ENCODE measurements around the gene COMMD6.

COMMD6 gene

DNA sequence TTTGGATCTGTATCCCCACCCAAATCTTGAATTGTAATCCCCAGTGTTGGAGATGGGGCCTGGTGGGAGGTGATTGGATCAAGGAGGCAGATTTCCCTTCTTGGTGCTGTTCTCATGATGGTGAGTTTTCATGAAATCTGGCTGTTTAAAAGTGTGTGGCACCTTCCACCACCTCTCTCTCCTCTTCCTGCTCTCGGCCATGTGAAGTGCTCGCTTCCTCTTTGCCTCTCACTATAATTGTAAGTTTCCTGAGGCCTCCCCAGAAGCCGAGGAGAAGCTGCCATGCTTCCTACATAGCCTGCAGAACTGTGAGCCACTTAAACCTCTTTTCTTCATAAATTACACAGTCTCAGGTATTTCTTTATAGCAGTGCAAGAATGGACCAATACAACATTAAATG, 15.7 kb downstream of the COMMD6 start:
- DNase-seq: no peak

DNA sequence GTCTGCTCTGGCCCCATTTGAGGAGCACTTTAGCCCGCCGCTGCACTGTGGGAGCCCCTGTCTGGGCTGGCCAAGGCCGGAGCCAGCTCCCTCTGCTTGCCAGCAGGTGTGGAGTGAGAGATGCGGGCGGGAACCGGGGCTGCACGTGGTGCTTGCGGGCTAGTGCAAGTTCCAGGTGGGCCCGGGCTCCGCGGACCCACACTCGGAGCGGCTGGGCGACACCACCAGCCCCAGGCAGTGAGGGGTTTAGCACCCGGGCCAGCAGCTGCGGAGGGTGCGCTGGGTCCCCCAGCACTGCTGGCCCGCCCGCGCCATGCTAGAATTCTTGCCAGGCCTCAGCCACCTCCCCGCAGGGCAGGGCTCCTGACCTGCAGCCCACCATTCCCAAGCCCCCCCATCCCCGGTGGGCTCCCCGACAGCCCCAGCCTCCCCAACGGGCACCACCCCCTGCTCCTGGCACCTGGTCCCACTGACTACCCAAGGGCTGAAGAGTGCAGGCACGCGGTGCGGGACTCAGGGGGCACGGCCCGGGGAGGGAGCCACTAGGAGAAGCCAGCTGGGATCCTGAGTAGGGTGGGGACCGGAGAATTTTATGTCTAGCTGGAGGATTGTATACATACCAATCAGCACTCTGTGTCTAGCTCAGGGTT, 19.1 kb downstream of the COMMD6 start:
- no peak for DNase-seq

DNA sequence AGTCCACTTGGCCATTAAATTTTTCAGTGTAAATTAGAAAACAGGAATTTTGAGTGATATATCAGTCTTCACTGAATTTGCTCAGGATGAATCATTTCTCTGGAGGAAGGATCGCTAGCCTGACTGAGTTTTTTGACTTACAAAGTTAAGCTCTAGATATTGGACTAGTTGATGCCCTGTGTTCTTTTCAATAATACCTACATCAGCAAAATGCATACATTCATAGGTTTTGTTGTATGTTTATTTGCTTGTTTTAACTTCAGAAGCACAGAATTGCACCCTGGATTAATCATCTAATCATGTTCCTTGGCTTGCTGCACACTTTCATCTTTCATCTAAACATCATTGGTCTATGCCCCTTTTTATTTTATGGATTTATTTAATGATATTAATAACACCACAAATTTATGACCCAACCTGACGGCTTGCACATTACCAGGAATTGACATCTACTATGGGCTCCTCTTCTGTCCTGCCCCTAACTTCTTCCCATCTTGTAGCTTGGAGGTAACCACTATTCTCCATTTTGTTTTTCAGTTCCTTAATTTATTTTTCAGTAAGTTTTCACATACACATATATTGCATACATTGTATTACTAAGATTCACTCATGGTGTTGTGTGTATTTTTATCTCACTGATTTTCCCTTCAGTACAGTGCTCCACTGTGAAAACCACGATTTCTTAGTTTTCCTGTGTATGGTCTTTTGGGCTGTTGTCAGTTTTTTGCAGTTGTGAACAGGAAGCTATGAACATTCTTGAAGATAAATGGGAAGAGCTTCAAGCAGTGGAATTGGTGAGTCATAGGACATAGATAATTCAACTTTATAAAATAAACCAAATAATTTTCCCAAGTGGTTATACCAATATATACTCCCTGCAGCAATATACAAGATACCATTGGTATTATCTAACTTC, 23.3 kb downstream of the COMMD6 start:
- no peak for DNase-seq

DNA sequence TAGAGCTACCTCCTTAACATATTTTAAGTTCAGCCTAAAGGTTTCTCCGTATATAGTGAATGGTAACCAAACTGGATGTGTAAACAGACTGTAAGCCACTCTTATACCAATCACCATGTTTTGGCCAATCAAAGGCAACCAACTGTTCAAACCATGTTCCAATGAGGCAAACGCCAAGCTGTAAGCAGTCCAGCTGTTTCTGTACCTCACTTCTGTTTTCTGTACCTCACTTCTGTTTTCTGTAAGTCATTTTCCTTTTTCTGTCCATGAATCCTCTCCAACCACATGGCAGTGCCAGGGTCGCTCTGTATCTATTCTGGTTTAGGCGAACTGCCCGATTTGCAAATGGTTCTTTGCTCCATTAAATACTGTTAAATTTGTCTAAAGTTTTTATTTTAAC, 24.4 kb downstream of the COMMD6 start:
- DNase-seq: no peak

DNA sequence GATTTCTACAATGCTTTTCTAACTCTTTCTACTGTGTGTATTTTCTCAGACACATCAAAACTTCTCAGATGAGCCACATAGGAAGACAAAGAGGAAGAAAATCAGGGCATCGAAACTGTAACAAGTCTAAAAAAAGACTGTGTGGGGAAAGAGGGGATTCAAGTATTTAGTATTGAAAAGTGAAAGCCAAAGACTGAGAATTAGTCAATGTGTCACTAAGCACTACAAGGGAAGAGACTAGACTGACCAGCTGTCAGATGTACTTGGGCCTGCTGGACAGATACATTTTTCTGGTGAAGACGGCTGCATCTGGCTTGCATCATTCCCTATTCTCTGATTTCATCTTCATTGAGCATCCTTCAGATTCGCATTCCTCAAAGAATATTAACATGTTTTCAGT, 25.4 kb downstream of the COMMD6 start:
- DNase-seq: no peak

DNA sequence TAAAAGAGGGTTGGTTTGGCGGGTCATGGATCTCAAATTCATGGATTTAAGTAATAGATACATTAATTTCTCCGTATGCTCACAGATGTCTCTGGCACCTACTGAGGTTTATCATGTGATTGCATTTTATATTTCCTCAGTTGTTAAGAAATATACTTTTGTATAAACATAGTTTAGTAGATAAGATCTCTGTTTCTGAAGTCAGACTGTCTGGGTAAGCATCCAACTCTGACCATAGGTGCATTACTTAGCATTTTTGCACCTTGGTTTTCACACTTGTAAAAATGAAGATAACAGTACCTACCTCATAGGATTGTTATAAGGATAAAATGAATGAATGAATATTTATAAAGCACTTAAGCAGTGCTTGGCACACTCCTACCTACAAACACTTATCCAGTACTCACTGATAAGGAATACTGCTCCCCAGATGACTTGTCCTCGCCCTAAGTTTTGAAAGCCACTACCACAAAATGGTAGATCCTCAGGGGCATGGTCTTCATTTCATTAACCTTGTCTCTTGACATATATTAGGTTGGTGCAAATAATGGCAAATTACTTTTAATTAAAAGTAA, 26.5 kb downstream of the COMMD6 start:
- DNase-seq: no peak

DNA sequence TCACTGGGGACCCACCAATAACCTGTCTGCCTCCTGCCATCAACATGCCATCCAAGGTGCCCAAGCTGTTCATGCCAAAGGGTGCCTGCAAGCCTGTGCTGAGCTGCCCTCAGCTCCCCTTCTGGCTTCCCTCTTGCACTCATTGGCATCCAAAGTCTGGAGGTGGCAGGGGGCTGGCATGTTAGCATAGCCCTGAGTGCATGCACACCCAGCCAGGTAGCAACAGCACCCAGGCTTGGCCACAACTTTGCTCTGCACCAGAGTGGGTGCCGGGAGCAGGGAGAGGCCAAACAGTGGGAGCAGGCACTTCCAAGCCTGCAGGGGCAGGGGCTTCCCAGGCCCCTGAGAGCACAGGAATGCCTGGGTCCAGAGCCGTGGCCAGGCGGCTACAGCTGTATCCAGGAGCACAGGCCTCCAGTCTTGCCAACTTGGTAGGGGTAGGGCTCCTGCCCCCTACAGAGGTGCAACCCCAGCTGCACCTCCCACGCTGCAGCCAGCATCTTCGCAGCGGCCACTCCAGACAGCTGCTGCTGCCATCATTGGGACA, 29.6 kb downstream of the COMMD6 start:
- DNase-seq: no peak

DNA sequence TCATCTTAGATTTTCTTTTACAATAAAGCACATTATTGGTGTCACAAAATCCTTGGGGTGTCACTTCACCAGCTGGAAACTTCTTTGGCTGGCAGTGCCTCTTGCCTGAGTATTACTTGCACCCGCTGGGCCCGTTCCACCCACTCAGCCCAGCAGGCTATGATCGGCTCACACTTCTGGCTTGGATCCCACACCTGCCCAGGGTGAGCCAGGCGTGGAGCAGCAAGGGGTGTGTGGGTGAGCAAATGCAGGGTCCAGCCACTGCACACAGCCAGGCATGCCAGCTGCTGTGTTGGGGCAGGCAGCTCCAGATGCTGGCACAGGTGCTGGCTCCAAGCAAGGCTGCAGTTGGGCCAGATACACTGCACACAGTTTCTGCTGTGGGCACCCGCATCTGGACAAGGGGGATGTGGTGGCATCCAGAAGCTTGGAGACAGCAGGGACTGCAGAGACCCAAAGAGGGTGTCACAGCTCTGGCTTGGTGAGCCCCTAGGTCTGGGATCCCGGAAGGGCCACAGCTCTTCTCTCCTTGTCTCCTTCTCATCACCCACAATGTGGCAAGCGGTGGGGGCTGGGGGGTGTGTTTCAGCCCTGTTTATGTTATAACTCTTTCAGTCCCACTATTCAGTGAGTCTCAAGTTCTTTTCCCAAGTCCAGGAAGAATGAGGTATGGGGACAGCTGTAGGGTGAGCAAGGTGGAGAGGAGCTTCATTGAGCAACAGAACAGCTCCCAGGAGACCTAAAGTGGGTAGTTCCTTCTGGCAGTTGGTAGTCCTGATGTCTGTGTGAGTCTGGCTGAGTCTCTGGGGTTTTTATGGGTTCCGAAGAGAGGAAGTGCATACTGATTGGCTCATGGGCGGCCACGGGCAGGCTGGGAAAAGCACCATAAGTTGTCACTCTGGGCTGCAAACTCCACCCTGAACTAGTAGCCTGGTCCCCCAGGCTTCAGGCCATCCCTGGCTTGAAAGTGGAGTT, 30.3 kb downstream of the COMMD6 start:
- DNase-seq: no peak

DNA sequence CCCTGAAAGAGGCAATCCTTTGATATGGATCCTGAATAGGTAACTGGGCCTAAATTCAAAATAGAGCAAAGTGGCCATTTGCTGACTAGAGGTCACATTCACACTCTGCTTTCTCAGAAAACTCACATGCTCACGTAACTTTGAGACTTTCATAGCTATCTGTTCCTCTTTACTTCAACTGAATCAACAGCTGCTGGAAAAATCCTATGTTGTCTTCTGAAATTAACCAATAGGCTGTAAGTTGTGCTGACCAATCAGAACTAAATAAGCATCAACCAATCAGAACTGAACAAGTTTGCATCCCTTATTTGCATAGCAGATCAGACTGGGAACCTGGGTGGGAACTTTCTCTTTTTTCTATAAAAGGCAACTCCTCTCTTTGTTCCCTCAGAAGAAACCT, 31.6 kb downstream of the COMMD6 start:
- DNase-seq: no peak

DNA sequence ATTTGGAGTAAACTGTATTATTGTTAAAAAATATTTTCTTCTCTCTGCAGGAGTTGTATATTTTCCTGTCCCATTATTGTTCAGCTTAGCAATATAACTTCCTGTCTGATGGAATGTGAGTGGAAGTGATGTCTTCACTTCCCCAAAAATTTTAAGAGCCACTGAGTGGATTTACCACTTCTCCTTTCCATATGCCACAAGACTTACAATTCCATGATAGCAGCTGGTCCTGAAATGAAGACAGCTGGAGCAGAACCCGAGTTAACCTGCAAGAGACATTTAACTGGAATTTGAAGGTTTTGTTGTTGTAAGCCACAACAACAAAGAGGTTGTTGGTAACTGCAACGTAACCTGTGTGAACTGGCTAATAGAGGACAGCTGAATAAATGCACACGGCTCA, 32.3 kb downstream of the COMMD6 start:
- DNase-seq: no peak

DNA sequence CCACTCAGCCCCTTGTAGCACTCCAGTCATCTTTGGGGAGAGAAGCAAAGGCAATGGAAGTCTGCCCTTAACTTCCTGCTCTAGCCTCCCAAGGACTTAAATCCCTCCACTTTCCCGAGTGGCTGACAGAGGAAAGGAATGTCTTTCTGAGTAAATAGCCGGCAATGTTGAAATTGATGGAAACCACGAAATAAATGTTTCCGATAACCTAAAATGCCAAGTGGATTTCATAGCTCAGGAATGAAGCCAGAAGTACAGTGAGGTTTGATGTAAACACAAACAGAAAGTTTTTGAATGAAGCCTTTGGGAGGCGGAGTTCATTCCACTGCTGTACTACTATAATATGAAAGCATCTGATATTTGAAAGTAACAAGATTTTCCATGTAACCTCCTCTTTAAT, 41.7 kb downstream of the COMMD6 start:
- DNase-seq: no peak

DNA sequence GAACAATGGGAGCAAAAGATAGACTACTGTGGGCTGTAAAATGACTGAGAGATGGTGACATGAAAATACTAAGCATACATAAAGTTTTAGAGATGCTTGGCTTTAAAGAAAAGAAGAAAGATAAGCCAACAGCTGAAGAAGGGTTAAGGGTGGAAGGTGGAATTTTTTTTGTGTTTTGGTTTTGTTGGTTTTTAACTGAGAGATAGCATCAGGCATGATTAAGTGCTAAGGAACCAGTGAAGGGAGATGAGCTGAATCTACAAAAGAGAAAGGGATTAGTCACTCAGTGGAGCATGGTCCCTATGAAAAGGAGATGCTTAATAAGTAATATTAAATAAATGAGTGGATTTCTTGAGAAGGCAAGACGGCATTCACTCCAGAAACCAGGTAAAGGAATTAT, 43.1 kb downstream of the COMMD6 start:
- no peak for DNase-seq

DNA sequence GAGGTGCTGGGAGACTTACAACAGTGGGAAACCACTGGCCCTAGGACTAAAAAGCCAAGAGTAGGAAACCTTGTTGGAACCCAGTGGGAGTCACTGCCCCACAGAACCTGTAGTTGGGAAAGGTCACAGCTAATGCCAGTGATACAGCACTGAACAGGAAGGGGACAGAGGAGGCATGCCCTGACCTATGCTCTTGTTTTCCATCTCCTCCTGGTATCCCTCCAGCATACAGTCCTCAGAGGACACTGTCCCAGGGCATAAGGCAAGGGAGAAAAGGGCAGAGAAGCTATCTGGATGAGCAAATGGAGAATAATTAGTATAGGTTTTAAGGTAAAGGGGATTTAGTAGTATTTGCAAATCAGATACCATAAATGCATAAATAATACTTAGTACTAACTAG, 44.5 kb downstream of the COMMD6 start:
- DNase-seq: no peak

DNA sequence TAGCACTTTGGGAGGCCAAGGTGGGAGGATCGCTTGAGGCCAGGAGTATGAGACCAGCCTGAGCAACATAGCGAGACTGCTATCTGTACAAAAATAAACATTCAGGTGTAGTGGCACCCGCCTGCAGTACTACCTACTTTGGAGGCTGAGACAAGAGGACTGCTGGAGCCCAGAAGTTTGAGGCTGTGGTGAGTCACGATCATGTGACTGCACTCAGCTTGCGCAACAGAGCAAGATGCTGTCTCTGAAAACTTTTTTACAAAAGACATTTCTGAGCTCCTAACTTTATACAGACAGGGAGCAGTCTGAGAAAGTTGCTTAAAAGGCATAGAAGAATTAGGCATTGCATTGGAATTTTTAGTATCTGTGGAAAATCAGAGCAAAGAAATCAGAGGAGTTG, 45.3 kb downstream of the COMMD6 start:
- DNase-seq: no peak

DNA sequence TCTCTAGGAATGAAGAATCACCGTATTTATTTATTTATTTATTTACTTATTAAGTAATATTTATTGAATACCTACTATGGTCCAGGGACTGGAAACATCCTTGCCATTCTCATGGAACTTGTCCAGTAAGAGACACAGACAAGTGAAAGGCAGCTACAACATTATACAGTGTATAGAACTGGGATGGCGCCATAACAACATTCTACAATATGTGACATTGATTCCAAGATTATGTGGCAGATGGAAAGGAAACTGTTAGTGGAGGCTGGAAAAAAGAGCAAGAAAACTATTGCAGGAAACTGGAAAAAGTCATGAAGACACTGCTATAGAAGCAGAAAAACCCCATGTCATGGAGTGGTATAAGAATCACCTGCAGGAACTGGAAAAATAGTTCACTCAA, 46.3 kb downstream of the COMMD6 start:
- DNase-seq: no peak

DNA sequence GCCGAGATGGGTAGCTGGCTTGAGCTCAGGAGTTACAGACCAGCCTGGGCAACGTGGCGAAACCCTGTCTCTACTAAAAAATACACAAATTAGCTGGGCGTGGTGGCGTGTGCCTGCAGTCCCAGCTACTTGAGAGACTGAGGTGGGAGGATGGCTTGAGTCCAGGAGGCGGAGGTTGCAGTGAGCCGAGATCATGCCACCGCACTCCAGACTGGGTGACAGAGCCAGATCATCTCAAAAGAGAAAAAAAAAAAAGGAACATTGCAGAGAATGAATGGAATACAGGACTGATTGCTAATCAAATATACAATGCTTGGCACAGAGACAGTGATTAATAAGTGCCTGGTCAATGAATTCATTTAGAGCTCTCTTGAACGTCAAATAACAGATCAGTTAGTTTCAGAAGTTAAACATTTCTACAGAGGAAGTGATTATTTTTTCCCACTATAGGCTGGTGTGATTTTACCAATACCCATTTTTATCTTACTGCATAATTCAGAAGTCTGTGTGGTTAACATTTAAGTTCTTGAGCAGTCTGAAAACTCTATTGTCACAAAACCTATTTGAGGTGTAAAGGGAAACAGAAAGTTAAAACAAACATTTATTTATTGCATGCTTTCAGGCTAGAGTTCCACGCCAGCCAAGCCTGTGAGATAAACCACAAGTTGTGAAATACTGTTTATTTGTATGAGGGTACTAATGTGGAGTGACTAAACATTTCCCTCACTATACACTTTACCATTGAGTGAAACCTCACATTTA, 48.0 kb downstream of the COMMD6 start:
- no peak for DNase-seq

DNA sequence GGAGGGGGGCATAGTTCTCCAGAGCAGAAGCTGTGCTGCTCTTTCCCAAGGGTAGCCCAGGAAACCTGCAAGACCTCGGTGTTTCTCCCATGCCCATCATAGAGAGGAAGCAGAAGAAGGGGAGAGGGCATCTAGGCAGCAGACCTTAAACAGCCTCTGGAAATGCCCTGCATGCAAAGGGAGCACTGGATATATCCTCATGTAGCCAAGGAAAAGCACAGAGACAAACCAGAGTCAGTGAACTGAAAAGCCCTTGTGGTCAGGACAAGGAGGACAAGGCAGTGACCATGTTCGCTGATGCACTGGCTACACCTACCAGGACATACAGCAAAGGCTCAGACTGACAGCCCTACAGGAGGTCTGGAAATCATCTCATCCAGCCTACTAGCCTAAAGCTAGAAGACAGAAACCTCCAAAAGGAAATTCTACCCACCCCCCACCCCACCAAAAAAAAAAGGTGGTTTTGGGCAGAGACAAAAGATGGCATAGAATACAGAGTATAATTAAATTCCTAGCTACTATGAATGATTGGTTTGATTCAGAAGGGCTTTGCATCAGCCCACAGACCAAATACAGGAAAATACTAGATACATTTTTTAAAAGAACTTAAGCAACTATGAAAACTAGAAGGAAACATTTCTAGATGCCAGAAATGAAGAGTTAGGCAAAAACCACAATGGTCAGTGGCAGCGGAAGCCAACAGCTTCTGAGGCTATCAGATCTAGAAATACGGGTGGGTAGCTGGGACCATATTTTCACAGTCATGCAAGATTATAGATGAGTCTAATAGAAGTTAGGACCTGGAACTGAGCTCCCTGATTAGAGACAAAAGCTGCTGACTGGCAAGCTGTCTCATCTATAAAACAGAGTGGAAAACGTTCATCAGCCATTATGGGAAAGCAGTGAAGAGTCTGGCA, 51.2 kb downstream of the COMMD6 start:
- DNase-seq: no peak

DNA sequence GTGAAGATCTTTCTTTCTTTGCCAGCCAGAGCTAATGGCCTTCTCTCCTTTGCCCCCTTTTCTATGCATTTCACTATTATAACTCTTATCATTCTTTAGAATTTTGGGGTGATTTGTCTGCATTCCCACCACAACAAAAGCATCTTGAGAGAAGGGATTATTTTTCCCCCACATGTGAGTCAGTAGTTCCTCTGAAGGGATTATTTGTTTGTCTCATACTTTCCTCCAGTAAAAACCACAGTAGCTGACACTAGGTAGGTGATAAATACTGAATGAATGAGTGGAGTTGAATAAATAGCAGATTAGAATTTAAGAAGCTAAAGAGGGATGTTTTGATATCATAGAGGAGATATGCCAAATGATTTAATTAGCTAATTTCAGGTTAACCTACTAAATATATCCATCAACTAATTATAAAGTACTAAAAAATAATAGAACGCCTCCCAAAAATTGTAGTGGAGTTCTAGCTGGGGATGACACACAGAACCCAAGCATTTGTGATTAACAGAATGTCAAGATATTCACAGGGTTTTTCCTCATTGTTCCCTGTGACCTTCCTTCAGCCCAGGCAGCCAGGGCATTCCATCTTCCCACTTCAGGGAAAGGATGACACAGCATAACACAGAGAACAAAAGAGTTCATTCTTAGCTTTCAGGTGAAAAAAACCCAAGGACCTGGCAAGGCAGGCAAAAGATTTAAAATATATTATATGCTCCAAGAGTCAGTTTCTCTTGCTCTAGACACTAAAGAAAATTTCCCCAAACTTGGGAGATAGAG, 52.2 kb downstream of the COMMD6 start:
- no peak for DNase-seq

DNA sequence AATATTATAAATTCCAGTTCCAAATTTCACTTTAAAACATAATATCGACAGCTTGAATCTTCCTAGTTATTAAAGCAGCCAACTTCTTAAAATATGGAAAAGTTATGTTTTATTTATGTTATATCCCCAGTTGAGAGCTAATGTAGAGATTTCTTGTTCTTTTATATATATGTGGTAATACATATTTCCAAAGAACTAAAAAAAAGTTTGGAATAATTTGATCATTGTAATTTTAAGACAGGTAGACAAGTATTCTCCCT, 54.9 kb downstream of the COMMD6 start:
- no peak for DNase-seq
